ENCODE measurements around the gene FAM90A1. TPM values are rescaled to one million over a fixed set of nuclear protein-coding genes. Genes with fewer than 3 reads are reported as not detected.
A peak's percentile ranks its signal among the peaks of the same experiment; 100 is the strongest.
"Not testable (repeated sequence)": the region's sequence is repeated elsewhere in the genome, so short reads cannot be mapped to it uniquely, and the experiment has no call there.

FAM90A1 gene
- not detected in 2 replicates for total RNA-seq

- FAIRE-seq; DNase-seq (ENCODE audit: low read depth); H3K27me3 ChIP-seq (ENCODE audit: control insufficient read depth, insufficient read depth, low read length); H3K36me3 ChIP-seq (ENCODE audit: control insufficient read depth, insufficient read depth, low read length): not testable (repeated sequence)
- peak within 1 kb of the TSS; percentile 30 for H3K4me3 ChIP-seq (ENCODE audit: low read depth, low read length)
These were observed at the start of gene FAM90A1 for GRCh38 chr12:8226992-8227731. Gene FAM90A1, minus strand, starts transcription at chr12:8227618. Its CDS starts 2,786 bp downstream, at chr12:8224832.

DNA sequence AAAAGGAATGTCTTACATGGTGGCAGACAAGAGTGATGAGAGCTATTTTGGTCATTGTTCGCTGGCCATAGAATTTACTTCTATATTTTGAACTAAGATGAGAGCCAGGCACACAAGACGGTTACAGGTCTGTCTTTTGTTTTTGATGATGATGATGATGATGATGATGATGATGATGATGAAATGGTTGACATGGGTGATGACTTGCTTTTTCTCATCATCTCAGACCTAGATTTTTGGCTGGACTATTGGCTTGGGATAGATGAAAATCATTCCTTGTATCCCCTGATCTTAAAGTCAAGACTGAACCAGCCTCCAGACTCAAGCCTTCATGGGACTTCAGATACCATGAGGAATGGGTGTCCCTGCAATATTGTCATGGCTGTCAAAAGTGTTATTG lies 49.0 kb upstream of the FAM90A1 start:
- DNase-seq (ENCODE audit: low read depth); FAIRE-seq; H3K36me3 ChIP-seq (ENCODE audit: control insufficient read depth, insufficient read depth, low read length); H3K4me3 ChIP-seq (ENCODE audit: low read depth, low read length); H3K27me3 ChIP-seq (ENCODE audit: control insufficient read depth, insufficient read depth, low read length): not testable (repeated sequence)

DNA sequence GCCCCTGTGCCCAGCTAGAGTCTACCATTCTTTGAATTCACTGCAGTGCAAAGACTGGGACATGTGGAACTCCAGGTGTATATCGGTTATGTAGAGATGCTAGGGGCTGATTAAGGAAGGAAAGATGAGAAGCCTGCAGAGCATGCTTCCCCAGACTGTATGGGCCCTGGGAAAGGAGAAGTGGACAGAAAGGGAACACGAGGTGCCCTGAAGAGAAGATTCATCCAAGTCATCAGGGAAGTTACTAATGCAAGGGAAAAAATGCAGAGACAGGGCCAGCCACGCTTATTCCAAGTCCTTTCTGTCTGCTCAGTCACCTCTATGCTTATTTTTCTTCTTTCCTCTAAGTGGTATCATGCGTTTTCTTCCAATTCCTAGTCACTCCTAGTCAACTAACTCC lies 39.3 kb upstream of the FAM90A1 start:
- DNase-seq (ENCODE audit: low read depth); H3K36me3 ChIP-seq (ENCODE audit: control insufficient read depth, insufficient read depth, low read length); H3K4me3 ChIP-seq (ENCODE audit: low read depth, low read length); H3K27me3 ChIP-seq (ENCODE audit: control insufficient read depth, insufficient read depth, low read length); FAIRE-seq: not testable (repeated sequence)

DNA sequence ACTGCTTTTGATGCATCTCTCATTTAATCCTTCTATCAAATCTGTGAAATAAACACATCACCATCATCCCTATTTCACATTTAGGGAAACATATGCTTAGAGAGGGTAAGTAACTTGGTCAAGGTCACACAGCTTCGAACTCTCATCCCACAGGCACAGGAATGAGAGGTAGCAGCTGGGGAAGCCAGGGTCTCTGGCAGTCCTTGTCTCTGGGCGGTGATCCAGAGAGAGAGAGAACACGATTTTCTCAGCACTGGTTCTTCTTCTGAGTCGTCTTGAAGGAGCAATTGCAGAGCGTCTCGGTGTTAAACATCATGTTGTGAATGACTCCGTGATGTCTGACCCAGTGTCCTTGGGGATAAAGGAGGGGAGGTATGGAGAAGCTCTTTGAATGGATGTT lies 36.8 kb upstream of the FAM90A1 start:
- DNase-seq (ENCODE audit: low read depth) = not testable (repeated sequence)

DNA sequence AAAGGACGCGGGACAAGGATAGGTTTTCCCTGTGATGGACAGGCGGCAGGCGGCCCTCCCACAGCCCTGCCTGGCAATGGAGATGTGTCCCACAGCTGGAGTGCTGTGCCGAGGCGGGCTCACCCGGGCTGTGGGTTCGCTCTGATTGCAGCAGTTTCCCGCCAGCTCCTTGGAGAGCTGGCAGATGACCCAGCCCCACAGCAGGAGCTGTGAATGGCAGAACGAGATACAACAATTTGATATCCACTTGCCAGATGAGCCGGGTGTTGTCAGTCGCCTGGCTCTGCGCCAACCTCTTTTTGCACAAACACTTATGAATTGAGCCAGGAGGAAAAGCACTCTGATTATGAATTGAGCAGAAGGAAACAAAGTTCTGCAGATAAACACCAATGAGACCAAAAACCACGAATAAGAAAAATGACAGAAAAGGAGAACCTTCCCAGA lies 33.7 kb upstream of the FAM90A1 start:
- DNase-seq (ENCODE audit: low read depth); FAIRE-seq; H3K4me3 ChIP-seq (ENCODE audit: low read depth, low read length); H3K36me3 ChIP-seq (ENCODE audit: control insufficient read depth, insufficient read depth, low read length); H3K27me3 ChIP-seq (ENCODE audit: control insufficient read depth, insufficient read depth, low read length): not testable (repeated sequence)

More for the DNA sequence above, 36.8 kb upstream of the FAM90A1 start:
- H3K27me3 ChIP-seq (ENCODE audit: control insufficient read depth, insufficient read depth, low read length); H3K36me3 ChIP-seq (ENCODE audit: control insufficient read depth, insufficient read depth, low read length); FAIRE-seq; H3K4me3 ChIP-seq (ENCODE audit: low read depth, low read length): not testable (repeated sequence)

DNA sequence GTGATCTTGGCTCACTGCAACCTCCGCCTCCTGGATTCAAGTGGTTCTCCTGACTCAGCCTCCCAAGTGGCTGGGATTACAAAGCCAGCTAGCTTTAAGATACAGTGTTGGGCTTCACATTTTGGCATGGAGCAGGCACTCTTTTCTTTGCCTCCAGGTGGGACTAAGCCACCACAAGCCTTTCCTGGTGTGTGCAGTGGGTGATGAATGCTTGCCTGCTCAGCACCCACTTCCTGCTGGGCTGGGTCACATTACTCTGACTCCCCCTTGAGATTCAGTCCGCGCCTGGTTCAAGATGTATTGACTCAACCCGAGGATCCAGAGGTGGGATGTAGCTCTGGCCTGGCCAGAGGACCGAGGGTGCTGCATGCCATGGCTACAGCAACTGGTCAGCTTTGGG lies 28.9 kb upstream of the FAM90A1 start:
- not testable (repeated sequence) for H3K27me3 ChIP-seq (ENCODE audit: control insufficient read depth, insufficient read depth, low read length); H3K36me3 ChIP-seq (ENCODE audit: control insufficient read depth, insufficient read depth, low read length); H3K4me3 ChIP-seq (ENCODE audit: low read depth, low read length); FAIRE-seq; DNase-seq (ENCODE audit: low read depth)

DNA sequence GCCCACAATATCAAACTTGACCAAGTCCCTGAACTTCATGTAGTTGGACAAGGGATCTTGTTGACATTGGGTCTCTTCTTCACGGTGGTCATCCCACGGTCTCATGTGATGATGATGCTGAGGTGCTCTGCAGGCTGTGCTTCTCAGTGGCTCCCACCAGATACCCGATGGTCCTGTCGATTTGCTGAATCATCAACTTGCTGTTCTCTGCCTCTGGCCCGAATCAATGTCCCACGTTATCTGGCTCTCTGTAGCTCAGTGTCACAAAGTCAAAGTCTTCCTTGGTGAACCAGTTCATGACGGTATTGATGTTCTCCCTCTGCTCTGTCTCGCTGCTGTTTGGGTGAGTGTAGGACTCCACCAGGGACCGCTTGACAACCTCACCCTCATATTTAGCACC lies 27.3 kb upstream of the FAM90A1 start:
- H3K4me3 ChIP-seq (ENCODE audit: low read depth, low read length); H3K36me3 ChIP-seq (ENCODE audit: control insufficient read depth, insufficient read depth, low read length); FAIRE-seq; H3K27me3 ChIP-seq (ENCODE audit: control insufficient read depth, insufficient read depth, low read length); DNase-seq (ENCODE audit: low read depth): not testable (repeated sequence)

DNA sequence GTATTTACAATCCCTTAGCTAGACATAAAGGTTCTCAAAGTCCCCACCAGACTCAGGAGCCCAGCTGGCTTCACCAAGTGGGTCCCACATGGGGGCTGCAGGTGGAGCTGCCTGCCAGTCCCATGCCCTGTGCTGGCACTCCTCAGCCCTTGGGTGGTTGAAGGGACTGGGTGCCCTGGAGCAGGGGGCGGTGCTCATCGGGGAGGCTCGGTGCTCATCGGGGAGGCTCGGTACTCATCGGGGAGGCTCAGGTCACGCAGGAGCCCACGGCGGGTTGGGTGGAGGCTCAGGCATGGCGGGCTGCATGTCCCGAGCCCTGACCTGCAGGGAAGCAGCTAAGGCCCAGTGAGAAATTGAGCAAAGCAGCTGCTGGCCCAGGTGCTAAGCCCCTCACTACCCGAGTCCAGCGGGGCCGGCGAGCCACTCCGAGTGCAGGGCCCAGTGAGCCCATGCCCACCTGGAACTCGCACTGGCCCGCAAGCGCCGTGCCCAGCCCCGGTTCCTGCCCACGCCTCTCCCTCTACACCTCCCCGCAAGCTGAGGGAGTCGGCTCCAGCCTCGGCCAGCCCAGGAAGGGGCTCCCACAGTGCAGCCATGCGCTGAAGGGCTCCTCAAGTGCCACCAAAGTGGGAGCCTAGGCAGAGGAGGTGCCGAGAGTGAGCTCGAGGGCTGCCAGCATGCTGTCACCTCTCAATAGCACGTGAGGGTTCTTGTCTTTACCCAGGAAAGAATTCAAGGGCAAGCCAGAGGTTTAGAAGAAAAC lies 24.8 kb upstream of the FAM90A1 start:
- DNase-seq (ENCODE audit: low read depth); FAIRE-seq; H3K27me3 ChIP-seq (ENCODE audit: control insufficient read depth, insufficient read depth, low read length); H3K4me3 ChIP-seq (ENCODE audit: low read depth, low read length); H3K36me3 ChIP-seq (ENCODE audit: control insufficient read depth, insufficient read depth, low read length): not testable (repeated sequence)

DNA sequence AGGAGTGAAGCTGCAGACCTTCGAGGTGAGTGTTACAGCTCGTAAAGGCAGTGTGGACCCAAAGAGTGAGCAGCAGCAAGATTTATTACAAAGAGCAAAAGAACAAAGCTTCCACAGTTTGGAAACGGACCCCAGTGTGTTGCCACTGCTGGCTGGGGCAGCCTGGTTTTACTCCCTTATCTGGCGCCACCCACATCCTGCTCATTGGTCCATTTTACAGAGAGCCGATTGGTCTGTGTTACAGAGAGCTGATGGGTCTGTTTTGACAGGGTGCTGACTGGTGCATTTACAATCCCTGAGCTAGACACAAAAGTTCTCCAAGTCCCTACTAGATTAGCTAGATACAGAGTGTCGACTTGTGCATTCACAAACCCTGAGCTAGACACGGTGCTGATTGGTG lies 24.2 kb upstream of the FAM90A1 start:
- H3K36me3 ChIP-seq (ENCODE audit: control insufficient read depth, insufficient read depth, low read length); H3K27me3 ChIP-seq (ENCODE audit: control insufficient read depth, insufficient read depth, low read length); H3K4me3 ChIP-seq (ENCODE audit: low read depth, low read length); DNase-seq (ENCODE audit: low read depth); FAIRE-seq: not testable (repeated sequence)

GRCh38 chr12:8246941-8247535 lies 19.6 kb upstream of the FAM90A1 start:
- not testable (repeated sequence) for H3K36me3 ChIP-seq (ENCODE audit: control insufficient read depth, insufficient read depth, low read length); H3K27me3 ChIP-seq (ENCODE audit: control insufficient read depth, insufficient read depth, low read length); FAIRE-seq; H3K4me3 ChIP-seq (ENCODE audit: low read depth, low read length)
- peak; percentile 72 for DNase-seq (ENCODE audit: low read depth)

DNA sequence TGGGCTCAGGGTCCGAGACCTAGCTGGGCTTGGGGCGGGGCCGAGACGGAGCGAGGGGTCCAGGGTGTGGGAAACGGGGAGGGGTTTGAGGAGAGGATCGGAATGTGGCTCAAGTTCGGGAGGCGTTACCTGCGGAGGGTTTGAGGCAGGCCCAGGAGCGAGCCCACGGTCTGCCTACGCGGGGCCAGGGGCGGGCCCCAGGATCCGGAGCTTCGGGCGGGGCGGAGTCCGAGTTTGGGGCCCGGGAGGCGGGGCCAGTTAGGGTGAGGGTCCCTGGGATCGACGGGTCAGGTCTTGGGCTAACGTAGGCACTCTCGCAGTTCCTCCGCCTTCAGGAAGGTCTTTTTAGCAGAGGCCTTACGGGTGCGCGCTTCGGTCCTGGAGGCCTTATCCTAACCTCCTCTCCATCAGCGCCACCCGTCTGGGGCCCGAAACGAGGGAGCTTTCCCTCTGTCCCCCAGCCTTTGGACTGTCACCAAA lies 16.3 kb upstream of the FAM90A1 start:
- H3K4me3 ChIP-seq (ENCODE audit: low read depth, low read length) = peak overlapping the region; percentile 55
- not testable (repeated sequence) for H3K36me3 ChIP-seq (ENCODE audit: control insufficient read depth, insufficient read depth, low read length); H3K27me3 ChIP-seq (ENCODE audit: control insufficient read depth, insufficient read depth, low read length); DNase-seq (ENCODE audit: low read depth); FAIRE-seq

GRCh38 chr12:8242880-8243681 lies 15.7 kb upstream of the FAM90A1 start:
- peak overlapping the region; percentile 66 for H3K4me3 ChIP-seq (ENCODE audit: low read depth, low read length)
- not testable (repeated sequence) for FAIRE-seq; H3K36me3 ChIP-seq (ENCODE audit: control insufficient read depth, insufficient read depth, low read length); H3K27me3 ChIP-seq (ENCODE audit: control insufficient read depth, insufficient read depth, low read length)
- DNase-seq (ENCODE audit: low read depth) = peak; percentile 84

- not testable (repeated sequence) for H3K27me3 ChIP-seq (ENCODE audit: control insufficient read depth, insufficient read depth, low read length); DNase-seq (ENCODE audit: low read depth); H3K36me3 ChIP-seq (ENCODE audit: control insufficient read depth, insufficient read depth, low read length); FAIRE-seq
- H3K4me3 ChIP-seq (ENCODE audit: low read depth, low read length) = peak overlapping the region; percentile 66
These were observed 15.1 kb upstream of the FAM90A1 start for GRCh38 chr12:8242622-8242879.

Data from bronchial epithelial cell (primary cell).